NOMO-1 (cell line): ENCODE data around the gene COL15A1.
A peak's percentile ranks its signal among the peaks of the same experiment; 100 is the strongest.

Experiments used
- DNase-seq, 2 experiments: peaks; one replicate each; lab custom pipeline; 2025; ENCODE audit not compliant: unreplicated experiment in 2 of 2; lab: John Stamatoyannopoulos, UW

Gene COL15A1

DNA sequence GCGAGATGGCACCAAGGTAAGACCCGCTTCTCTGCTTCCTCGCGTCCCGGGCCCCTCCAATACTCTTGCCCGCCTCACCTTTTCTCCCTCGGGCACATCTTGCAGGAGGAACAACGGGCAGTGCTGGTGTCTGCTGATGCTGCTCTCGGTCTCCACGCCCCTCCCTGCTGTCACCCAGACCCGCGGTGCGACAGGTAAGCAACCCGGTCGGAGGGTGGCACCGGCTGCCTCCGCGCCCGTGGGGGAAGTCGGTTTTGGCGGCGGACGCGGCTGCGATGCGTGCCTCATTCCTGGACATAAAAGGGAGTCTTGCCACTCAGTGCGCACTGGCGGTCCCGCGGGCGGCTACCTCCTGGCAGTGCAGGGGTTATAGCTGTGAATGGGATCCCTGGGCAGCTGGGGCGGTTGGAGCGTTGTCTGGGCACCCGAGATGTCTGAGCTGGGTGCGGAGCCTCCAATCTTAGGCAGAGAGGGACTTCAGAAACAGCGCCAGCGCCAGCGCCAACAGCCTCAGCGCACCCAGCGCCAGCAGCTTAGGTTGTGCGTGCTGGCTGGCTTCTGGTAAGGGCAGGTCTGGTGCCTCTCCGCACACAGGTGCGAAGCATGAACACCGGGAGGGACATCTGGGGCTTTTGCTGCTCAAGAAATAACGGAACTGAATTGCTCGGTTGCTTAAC lies 488 bp downstream of the COL15A1 start:
- DNase-seq = peak in 1 of 2 experiments; percentile 8

DNA sequence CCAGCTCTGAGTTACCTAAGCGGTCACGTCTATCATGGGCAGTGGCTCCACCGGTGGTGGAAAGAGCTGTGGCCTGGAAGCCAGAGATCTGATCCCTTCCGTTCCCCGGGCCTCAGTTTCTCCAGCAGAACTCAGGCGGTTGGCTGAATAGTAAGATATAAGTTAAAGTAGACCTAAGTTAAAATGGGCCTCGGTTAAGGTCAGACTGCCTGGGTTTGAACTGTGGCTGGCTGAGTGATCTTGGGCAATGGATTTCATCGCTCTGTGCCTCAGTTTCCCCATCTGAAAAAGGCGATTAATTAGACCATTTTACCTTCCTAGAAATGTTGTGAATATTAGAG lies 997 bp downstream of the COL15A1 start:
- no peak for DNase-seq

DNA sequence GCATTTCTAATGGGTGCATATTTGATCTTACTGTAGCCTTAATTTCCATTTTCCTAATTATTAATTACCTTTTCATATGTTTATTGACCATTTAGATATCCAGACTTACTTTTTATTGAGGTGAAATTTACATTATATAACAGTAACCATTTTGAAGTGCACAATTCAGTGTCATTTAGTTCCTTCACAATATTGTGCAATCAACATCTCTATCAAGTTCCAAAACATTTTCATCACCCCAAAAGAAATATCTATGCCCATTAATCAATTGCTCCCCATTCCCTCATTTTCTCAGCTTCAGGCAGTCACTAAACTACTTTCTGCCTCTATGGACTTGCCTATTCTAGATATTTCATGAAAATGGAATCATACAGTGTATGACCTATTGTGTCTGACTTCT lies 5.9 kb downstream of the COL15A1 start:
- no peak for DNase-seq

DNA sequence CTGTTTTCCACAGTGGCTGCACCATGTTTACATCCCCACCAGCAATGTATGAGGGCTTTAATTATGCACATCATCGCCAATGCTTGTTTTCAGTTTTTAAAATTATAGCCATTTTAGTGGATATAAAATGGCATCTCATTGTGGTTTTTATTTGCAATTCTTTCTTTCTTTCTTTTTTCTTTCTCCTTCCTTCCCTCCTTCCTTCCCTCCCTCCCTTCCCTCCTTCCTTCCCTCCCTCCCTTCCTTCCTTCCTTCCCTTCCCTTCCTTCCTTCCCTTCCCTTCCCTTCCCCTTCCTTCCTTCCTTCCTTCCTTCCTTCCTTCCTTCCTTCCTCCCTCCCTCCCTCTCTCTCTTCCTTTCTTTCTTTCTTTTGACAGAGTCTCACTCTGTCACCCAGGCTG lies 6.6 kb downstream of the COL15A1 start:
- no peak for DNase-seq

DNA sequence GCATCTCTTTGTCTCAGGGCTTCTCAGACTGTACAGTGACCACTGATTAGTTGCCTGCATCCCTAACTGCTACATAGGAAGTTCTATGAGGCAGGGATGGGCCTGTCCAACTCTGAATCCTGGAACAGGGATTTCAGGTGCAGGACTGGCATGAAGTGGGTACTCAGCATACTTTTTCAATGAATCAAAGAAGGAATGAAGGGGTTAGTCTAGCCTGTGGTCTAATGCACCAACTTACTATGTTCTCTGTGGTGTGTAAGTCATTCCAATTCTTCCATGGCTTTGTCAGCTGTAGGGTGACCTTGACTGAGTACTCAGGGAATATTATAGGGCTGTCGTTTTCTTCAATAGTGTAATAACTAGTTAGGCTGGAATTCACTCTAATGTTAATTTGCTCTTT lies 8.3 kb downstream of the COL15A1 start:
- no peak for DNase-seq

DNA sequence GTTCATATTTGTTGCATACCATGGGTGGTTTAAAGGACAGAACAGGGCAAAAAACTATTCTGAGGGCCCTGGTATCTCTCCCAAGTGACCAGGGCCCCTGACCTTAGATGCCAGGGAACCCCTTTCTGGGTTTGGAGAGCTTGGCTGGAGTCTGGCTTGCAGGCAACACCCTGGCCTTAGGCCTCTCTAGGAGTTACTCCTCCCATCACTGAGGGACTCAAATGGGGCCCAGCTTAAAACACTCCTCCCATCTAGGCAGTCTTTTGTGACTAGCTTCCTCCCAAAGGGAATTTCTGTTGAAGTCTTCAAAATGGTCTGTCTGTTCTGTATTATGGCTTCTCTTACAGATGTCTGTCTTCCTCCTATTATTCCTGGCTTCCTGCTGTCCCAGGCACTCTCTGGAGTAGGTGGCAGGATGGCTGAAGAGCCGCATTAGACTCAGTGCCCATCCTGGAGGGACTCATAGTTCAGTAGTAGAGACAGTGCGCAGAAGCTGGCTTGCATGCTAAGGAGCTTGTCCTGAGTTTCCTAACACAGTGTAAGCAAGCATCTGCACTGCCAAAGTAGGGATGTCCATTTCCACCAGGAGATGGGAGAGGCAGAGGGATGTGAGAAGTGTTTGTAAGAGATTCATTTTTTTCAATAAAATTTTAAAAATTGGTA lies 10.0 kb downstream of the COL15A1 start:
- DNase-seq = no peak

DNA sequence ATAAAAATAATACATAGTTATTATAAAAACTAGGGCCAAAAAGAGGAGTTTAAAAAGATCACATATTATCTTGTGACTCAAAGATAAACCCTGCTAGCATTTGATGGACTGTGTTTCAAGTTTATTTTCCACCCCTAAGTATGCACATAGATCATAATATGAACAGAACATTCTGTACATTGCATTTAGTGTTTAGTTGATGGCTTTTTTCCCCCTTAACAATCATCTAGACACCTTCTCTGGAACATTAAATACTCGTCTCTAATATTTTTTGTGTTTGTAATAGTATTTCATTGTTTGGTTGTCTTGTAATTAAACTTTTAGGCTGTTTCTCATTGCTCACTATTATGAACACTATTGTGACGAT lies 10.5 kb downstream of the COL15A1 start:
- DNase-seq = no peak

DNA sequence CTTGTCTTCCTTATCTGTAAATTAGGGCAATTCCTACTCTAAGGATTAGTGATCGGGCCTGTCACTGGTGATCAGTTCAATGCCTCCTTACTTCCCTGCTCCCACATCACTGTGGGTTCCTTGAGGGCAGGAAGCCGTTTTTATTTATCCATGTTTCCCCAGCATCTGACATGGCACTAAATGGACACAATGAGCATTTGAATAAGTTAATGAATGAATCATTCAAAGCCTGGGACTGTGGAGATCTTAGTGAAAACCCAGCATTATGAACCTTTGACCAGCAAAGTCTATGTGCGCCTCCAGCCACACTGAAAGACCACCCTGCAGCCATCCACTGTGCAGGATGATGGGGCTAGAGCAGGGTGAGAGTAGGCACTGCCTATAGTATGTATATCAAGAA lies 11.6 kb downstream of the COL15A1 start:
- no peak for DNase-seq

DNA sequence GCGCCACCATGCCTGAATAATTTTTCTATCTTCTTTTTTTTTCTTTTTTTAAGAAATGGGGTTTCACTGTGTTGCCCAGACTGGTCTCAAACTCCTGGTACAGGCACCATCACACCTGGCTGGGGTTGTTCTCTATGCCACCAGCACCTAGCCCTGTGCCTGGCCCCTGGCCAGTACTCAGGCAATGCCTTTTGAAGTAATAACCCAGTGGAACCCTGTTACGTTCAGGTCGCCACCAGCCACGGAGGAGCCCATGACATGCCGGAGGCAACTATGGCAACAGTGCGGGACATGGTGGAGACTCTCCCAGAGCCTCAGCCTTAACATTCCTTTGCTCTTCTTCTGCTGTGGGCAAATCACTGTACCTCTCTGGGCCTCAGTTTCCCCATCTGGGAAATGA lies 14.1 kb downstream of the COL15A1 start:
- no peak for DNase-seq

DNA sequence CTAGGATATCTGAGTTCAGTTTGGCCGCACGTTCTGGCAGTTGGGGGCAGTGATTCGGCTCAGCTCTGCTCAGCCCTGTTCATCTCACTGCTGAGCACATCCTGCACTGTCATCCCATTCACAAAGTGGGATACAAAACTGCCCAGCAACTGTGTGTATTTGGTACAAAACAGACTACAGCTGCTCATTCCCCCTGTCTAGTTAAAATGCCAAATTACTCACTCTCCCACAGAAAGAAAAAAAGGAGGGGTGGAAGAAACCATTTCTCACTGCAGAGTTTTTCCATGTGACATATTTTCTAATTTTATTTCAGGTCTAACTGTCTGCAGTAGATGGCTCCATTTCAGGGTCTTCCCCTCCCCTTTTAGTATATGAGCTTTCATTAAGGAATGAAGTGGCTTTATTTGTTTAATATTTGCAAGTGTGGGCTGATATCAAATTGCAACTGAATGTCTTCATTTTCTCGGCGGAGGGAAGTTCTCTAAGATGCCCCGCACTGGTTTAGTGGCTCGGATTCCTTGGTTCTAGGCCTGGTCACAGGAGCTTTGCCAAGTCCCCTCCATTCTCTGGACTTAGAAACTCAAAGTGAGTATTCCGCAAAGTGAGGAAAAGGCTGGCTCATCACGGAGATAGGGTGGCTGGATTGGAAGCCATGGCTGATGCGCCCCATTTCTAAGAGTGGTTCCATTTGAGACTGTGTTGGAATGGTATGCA lies 14.7 kb downstream of the COL15A1 start:
- no peak for DNase-seq

DNA sequence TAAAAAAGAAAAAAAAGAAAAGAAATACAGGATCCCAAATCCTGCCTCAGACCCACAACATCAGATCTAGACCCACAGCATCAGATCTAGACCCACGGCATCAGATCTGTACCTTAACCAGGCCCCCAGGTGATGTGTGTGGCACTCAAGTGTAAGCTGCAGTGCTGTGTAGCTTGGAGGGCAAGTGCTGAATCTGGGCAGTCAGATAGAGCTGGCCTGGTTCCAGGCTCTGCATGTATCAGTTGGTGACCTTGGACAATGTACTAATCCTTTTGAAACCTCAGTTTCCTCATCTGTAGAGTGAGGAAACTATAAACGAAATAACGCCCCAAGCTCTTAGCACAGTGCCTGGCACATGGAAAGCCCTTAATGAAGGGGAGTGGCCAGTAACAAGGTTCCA lies 16.7 kb downstream of the COL15A1 start:
- no peak for DNase-seq

DNA sequence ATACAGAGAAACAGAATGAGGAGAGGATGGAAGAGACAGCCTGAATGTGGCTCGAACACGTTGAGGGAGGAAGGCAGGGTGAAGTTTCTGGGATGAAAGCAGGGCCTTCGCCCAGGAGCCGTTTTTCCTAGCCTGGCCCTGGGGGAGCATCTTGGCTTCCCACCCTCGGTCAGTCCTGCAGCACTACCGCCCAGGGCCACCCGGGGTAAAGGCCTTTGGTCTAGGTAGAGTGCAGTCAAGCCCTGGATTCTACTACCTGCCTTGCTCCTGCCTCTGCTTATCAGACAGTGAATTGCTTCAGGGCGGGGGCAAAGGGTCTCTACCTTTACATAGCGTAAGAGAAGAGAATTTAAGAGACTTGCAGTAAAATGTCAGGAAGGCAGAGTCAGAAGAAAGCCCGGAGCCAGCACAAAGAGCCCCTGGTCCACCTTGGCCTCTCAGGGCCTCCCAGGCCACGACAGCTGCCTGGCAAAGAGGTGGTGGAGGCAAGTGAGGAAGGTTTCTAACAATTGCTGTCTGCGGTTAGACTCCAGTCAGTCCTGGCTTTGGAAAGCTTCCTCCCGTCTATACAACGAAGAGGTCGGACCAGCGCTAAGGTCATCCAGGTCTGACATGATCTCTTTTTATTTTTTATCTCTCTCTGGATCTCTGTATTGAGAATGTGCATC lies 17.9 kb downstream of the COL15A1 start:
- no peak for DNase-seq

DNA sequence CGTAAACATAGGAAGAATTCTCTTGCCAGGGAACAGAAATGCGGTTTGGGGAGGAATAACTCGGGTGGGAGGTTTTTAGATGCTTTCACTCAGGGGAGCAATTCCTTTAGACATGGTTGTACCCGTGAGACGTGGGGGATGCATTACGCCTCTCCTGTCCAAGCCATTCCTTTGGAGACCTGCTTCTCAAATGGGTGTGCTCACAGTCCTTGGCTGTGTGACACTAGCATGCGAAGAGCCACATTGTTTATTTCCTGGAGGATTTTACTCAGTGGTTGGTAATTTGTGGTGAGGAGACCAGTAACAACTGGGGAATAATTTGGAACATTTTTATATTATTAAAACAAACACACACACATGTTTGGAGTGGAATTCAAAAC lies 18.5 kb downstream of the COL15A1 start:
- no peak for DNase-seq

DNA sequence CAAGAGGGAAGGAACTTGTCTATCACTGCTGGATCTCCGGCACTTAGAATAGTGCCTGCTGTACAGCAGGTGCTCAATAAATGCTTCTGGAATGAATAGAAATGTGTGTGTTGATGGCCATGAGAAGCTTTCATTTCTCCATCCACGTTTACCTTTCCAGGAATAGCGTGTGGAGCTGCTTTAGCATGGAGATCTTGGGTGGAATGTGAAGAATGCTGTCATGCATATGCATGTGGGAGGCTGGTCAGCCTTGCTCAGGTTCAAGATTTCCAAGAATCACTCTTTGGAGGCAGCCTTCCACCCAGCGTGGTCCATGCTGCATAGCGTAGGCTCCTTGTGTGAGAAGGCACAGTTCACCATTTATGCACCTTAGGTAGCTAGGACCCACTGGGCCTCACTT lies 19.2 kb downstream of the COL15A1 start:
- no peak for DNase-seq

DNA sequence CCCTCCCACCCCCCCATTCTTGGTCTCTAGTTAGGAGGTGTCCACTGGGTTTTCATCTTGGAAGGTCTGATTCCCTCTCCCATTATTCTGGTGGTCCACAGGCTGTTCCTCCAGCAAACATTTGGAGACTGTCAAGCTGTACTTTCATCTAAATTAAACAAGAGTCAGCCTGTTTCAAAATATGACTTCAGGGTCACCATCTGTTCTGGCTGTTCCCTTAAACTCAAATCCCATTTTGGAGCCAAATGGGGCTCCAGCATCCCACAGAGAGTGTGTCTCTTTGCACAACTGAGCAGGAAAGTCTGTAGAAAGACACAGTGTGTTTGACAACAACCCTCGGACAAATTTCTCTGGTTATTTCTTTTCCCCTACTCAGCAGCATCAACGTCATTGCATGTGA lies 20.5 kb downstream of the COL15A1 start:
- DNase-seq = no peak

DNA sequence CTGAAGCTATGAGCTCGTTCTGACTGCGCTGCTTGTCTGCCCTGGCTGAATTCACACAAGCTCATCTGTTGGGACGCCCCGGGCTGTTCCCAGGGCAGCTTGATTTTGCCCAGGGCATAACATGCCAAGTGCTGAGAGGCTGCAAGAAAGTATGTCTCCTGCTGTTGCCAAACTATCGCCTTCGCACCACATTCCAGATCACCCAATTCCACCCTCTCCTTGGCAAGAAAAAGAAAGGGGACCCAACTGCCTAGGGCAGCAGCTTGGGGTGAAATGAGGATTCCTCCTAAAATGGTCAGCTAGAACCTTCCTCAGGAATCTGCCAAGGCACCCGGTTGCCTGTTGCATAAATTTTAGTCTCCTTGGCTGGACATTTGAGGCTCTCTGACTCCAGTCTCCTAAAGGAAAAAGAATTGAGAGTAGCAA lies 21.2 kb downstream of the COL15A1 start:
- no peak for DNase-seq

DNA sequence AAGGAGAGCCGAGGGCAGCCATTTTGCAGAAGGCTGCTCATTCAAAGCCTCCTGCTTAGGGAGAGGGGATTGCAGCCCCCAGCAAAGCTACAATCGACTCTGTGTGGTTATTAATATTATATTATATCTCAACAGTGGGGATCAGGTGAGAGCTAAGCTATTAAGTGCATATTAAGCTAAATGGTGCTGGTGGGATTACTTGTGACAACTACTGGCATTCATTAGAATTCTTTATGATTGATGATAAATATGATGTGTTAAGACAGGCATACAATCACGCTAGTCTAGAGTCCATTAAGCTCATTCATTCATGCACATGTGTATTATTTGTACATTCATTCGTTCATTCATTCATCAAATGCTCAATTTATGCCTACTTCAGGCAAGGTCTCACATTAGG lies 23.0 kb downstream of the COL15A1 start:
- DNase-seq = no peak

DNA sequence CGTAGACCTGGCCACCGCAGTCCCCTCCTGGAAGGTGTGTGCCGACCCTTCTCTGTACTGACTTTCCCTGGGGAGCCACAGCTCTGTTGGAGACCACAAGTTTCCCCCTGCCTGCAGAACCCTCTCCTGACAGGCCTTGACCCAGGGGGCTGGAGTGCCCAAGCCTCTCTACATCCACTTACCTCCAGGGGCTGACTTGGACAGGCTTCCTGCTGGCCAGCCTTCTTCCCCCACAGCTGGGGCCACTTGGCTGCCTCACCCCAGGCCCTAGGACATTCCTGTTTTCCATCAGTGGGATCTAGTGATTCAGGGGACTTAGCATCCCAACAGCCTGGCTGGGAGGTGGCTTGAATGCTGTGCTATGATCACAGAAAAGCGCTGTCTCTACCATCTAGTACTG lies 23.6 kb downstream of the COL15A1 start:
- no peak for DNase-seq

DNA sequence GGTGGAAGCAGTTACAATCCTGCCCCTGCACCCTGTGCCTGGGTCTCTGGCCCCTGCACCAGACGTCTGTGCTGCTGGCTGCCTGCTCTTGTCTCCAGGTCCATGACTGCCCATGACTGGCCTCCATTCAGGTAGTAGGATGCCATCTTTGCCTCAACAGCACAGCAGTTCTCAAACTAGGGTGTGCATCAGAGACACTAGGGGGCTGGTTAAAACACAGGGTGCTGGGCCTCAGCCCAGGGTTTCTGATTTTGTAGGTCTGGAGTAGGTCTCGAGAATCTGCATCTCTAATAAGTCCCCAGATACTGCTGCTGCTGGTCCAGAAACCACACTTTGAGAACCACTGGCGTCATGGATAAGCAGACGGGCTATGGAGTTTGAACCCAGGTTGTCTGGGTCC lies 24.0 kb downstream of the COL15A1 start:
- DNase-seq = no peak

DNA sequence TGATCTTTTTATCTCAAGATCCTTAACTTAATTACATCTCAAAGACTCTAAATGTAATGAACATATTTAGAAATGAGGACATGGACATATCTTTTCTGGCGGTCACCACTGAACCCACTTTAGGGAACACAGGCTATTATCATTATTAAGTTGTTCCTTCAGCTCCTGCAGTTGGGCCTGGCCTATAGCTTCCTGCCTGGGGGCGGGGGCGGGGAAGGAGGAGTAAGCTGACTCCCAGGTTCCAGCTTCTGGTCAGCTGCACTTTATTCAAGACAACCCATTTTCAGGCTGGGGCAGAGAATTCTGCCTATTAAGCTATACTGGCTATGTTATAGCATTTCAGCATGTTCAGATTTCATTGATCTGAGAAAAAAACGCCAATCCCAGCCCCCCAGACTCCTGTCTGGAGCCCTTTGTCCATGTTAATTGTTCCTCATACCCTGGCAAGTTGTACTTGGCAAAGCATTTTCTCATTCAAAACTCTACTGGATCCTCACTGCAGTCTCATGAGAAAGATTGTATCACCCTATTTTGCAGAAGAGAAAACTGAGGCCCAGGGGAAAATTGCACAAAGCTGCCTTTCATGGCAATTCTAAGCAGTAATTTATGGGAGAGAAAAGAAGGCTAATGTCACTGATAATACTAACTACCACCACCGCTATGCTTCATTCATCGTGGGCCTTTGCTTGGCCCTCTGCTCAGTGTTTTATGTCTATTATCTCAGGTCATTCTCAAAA lies 25.1 kb downstream of the COL15A1 start:
- no peak for DNase-seq

DNA sequence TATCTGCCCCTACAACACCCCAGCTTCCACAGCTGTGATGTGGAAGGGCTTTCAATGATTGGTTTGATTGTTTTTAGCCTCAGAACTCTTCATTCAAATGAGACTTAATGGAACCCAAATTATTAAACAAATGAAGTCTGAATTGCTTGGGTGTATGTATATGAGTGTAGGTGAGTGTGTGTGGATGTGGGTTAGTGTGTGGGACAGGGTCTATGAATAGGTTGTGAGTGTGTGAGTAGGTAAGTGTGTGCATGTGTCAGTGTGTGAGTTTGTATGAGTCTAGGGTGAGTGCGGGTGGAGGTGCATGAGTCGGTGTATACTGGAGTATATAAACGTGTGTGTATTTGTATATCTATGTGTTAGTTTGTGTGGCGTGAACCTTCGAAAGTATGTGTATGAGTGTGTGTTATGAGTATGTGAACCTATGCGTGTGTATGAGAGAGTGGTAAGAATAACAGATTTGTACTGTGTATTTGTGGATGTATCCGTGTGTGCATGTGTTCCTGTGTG lies 26.9 kb downstream of the COL15A1 start:
- DNase-seq = no peak
